ENCODE data around the gene CCDC141. TPM values are rescaled to one million over a fixed set of nuclear protein-coding genes. Genes with fewer than 3 reads are reported as not detected.

The CCDC141 gene
- total RNA-seq, 4 donors from 2014 or later = 5.5 to 18.9 (median 12.5) TPM

DNA sequence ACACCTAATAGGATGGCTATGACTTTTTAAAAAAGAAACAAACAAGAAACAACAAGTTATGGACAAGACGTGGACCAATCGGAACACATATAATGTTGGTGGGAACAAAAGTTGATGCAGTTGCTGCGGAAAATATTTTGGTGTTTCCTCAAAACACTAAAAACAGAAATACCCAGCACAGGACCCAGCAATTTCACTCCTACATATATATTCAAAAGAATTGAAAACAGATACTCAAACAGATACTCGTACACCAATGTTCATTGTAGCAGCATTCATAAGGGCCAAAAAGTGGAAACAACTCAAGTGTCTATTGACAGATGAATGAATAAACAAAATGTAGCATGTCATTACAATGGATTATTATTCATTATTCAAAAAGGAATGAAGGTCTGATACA is 12.1 kb downstream of the CCDC141 start:
- TF ChIP-seq, protein P1, sequence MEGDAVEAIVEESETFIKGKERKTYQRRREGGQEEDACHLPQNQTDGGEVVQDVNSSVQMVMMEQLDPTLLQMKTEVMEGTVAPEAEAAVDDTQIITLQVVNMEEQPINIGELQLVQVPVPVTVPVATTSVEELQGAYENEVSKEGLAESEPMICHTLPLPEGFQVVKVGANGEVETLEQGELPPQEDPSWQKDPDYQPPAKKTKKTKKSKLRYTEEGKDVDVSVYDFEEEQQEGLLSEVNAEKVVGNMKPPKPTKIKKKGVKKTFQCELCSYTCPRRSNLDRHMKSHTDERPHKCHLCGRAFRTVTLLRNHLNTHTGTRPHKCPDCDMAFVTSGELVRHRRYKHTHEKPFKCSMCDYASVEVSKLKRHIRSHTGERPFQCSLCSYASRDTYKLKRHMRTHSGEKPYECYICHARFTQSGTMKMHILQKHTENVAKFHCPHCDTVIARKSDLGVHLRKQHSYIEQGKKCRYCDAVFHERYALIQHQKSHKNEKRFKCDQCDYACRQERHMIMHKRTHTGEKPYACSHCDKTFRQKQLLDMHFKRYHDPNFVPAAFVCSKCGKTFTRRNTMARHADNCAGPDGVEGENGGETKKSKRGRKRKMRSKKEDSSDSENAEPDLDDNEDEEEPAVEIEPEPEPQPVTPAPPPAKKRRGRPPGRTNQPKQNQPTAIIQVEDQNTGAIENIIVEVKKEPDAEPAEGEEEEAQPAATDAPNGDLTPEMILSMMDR (IDR thresholded peaks at IDR 0.05) = no peak
- ATAC-seq (ENCODE audit: low FRiP score) = no peak

DNA sequence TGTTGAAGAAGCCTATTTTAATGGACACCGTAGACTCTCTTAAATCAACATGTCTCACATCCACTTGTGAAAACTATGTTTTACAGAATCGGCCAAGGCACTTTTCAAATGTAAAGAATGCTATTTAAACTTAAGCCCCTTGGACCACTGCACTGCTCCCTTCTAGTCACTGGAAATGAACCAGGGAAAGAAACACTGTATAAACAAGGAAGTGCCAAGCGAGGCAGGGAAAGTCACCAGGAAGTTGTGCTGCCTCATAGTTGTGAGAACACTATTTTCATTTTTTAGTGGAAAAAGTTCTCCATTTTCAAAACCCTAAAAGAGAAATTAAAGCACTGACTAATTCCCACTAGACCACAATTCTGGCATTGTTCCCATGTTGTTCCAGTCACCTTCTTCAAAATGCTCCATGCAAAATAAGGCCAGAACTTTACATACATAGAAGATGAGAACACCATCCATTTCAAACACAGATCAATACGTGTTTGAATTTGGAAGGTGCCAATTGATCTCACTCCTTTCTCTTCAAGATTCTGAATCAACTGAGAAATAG is 13.5 kb downstream of the CCDC141 start:
- TF ChIP-seq, protein P1 (IDR thresholded peaks at IDR 0.05) = no peak
- no peak for ATAC-seq (ENCODE audit: low FRiP score)
- DNase-seq (ENCODE audit: low spot score) = no peak

More for the DNA sequence above, 12.1 kb downstream of the CCDC141 start:
- DNase-seq (ENCODE audit: low spot score) = no peak

DNA sequence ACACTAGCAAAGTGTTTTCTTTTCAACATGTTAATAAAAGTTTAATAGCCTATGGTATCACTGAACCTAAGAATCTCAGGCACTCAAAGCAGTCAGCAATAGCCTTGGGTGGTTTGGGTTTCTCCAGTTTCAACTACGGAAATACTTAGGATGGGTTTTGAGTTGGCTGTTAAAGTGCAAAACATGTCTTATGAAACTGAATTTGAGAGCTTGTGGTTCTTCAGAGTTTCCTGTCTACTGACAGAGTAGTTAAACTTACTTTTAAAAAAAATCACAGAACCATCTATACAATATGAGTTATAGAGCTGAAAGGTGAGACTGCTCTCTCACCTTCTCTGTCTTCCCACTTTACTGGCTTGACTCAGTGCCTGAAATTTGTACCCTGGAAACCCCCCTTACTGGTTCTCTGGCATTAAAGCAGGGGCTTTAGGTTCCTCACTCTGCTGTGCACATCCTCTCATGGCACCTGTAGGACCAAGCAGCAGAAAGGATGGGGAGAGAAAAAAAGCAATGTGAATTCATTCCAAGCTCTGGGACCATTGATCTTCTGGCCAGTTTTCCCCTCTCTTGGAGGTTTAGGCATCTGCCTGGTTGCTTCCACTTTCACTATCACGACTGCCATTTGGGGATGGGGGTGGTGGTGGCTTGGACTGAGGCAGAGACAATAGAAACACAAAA is 18.1 kb downstream of the CCDC141 start:
- ATAC-seq (ENCODE audit: low FRiP score) (no peak), DNase-seq (ENCODE audit: low spot score) (no peak)
- TF ChIP-seq, protein P1 (IDR thresholded peaks at IDR 0.05) = no peak

DNA sequence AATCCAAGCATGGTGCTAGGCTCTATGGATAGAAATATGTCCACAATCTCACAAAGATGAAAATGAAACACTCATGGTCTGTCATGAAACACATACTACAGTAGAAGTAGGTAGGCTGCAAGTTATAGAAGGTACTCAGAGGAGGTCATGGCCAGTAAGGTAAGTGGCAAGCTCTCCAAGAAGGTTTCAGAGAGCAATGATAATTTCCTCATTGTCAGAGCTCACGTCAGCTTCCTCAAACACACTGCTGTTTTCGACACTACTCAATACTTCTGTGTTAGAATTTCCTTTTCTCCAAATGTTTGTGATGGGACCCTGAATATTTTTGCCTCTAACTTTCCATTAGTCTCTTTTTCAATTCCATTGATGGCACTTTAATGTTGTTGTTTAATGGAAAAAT is 25.5 kb downstream of the CCDC141 start:
- ATAC-seq (ENCODE audit: low FRiP score) = no peak
- DNase-seq (ENCODE audit: low spot score) = no peak
- TF ChIP-seq, protein P1 (IDR thresholded peaks at IDR 0.05) = no peak

DNA sequence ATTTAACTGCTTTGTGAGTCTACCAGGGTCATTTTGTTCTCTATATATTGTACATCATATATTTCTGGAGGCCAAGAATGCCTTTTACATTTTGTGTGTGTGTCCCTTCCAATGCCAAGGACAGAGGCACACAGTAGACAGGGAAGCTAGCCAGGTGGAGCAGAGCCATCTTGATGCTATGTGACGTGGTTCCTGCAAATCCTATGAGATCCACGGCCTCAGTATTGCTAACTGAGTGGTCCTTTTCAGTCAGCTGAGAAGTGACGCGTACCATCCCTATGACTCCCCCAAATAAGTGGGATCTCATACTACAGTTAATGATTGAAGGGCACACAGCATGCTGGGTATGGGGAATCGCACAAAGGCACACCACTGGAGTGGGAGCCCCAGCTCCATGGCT is 27.3 kb downstream of the CCDC141 start:
- ATAC-seq (ENCODE audit: low FRiP score) (no peak), DNase-seq (ENCODE audit: low spot score) (no peak)
- TF ChIP-seq, protein P1 (IDR thresholded peaks at IDR 0.05) = no peak

DNA sequence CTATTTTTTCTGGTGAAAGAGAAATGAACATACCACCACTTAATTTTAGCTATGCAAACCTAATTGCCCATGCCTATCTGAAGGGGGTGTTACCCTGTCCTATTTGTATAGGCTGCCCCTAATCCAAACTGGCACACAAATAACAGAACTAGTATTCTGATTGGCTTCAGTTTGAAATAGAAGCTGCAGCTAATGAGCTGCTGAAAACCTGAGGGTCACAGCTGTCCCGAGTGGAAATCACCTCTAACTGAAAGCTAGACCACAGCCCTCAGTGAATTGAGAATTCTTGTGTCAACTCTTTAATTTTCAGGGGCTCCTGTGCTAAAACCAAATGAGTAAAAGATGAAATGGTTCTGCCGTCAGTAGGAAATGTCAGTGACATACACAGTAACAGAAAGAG is 28.7 kb downstream of the CCDC141 start:
- TF ChIP-seq, protein P1 (IDR thresholded peaks at IDR 0.05) = no peak
- no peak for DNase-seq (ENCODE audit: low spot score)
- no peak for ATAC-seq (ENCODE audit: low FRiP score)

DNA sequence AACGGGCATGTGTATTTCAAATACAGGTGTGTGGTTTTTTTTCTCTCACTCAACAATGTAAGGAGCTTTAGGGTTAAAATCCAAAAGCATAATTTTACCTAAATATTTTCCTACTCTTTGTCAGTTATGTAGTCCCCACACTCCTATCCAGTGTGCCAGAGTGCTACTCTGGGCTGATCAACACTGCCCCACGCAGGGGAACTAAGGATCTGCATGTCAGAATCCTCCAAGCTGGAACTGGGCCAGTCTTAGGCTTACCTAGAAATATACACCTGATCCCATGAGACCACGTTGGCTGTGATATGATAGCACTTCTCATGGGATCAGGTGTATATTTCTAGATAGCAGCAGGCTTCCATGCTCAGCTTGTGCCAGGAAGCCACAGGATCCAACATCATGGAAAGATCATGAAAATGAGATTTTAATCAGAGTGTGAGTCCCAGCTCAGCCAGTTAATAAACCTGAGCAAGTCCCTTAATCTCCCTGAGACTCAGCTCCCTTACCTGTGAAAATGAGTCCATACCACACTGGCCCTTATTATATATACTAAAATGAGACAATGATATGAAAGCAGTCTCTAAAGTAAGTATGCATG is 29.7 kb downstream of the CCDC141 start:
- TF ChIP-seq, protein P1 (IDR thresholded peaks at IDR 0.05) = no peak
- DNase-seq (ENCODE audit: low spot score) (no peak), ATAC-seq (ENCODE audit: low FRiP score) (no peak)
